Epithelial cell of esophagus (primary cell): Measurements from ENCODE around the gene IGFALS.

Source experiments
- DNase-seq: peaks from one replicate; pipeline ENCODE4 v3.0.0; 2010; ENCODE audit warnings: low read depth
- H3K4me3 ChIP-seq: 2 replicates; pipeline ENCODE4 v1.5.1; 2011; ENCODE audit warnings: mild to moderate bottlenecking, low read length, control low read depth
- CTCF ChIP-seq: IDR thresholded peaks from 2 replicates; pipeline ENCODE4 v1.5.1; 2011; ENCODE audit warnings: low read depth, mild to moderate bottlenecking, low read length, control low read depth, inconsistent platforms; ENCODE audit not compliant: insufficient read depth; ENCODE audit errors: missing control alignments

IGFALS gene

GRCh38 chr16:1792836-1793577 is 498 bp downstream of the IGFALS start:
- TF ChIP-seq CTCF: no peak
- DNase-seq: no peak
- H3K4me3 ChIP-seq: no peak overlapping the region

GRCh38 chr16:1791943-1792812 is 1.3 kb downstream of the IGFALS start:
- no peak overlapping the region for H3K4me3 ChIP-seq
- DNase-seq: no peak
- TF ChIP-seq CTCF: no peak

- DNase-seq: no peak
- no peak overlapping the region for H3K4me3 ChIP-seq
- no peak for TF ChIP-seq CTCF
These were observed 2.1 kb downstream of the IGFALS start for GRCh38 chr16:1791256-1791942.

GRCh38 chr16:1790611-1791255 is 2.8 kb downstream of the IGFALS start:
- H3K4me3 ChIP-seq: no peak overlapping the region
- no peak for TF ChIP-seq CTCF
- no peak for DNase-seq

GRCh38 chr16:1790261-1790610 is 3.3 kb downstream of the IGFALS start:
- H3K4me3 ChIP-seq: no peak overlapping the region
- DNase-seq: no peak
- TF ChIP-seq CTCF: no peak

DNA sequence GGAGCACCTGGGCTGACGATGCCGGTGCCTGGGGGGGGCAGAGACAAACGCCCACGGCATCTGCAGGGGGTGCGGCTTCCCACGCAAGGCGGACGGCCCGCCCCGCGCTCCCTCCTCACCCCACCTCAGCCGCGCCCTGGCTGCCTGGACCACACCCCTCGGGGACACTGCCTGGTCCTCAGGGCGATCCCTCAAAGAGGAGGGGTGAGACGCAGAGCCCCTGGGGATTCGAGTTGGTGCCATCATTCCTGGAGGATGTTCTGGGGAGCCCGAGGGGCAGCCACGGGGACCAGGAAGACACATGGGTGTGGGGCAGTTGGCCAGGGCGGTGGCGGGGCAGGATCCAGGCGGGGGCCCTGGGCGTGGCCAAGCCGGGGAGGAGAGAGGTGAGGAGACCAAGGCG is 3.9 kb downstream of the IGFALS start:
- no peak for TF ChIP-seq CTCF
- DNase-seq: no peak

More for the DNA sequence above, 3.9 kb downstream of the IGFALS start:
- no peak overlapping the region for H3K4me3 ChIP-seq
